GM10847 (cell line): ENCODE data around the gene DYNLT3.

ENCODE experiments used
- POLR2A ChIP-seq: IDR thresholded peaks from 2 replicates; pipeline ENCODE4 v1.6.1; 2011; ENCODE audit not compliant: insufficient read length; ENCODE audit errors: extremely low read depth

Gene DYNLT3

DNA sequence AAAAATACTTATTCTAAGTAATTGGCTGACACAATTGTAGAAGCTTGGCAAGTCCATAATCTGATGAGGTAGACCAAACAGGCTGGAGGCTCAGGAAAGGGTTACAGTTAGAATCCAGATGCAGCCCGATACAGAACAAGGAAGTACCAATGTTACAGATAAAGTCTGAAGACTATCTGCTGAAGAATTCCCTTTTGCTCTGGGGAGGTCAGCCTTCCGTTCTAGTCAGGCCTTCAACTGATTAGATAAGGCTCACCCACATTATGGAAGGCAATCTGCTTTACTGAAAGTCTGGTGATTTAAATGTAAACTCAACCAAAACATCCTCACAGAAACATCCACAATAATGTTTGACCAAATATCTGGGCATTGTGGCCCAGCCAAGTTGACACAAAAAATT, 7.4 kb upstream of the DYNLT3 start:
- TF ChIP-seq POLR2A = no peak

GRCh38 chrX:37854148-37854547, 6.8 kb upstream of the DYNLT3 start:
- TF ChIP-seq POLR2A = no peak

DNA sequence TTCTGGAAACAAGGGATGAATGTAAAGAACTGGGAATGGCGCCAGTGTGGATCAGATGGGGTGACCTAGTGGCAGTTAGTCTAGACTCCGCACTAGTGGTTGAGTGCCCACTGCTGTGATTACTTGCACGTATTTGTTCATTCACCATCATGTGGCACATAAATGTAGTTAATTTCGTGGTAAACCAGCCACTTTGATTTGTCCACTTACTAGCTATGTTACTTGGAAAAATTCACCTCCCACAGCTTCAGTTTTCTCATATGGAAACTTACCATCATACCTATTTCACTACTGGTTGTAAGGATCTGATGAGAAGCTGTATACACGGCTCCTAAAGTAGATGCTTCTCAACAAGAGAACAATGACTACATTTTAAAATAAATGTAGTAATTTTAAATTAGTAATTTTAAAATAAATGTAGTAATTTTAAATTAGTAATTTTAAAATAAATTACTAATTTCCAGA, 394 bp upstream of the DYNLT3 start:
- no peak for TF ChIP-seq POLR2A

- TF ChIP-seq POLR2A = no peak
These were observed 825 bp downstream of the DYNLT3 start for GRCh38 chrX:37846558-37846933.

GRCh38 chrX:37846141-37846540, 1.2 kb downstream of the DYNLT3 start:
- TF ChIP-seq POLR2A = no peak

- no peak for TF ChIP-seq POLR2A
These were observed 2.7 kb downstream of the DYNLT3 start for GRCh38 chrX:37844622-37845021.

GRCh38 chrX:37840931-37841330, 6.4 kb downstream of the DYNLT3 start:
- TF ChIP-seq POLR2A = no peak

DNA sequence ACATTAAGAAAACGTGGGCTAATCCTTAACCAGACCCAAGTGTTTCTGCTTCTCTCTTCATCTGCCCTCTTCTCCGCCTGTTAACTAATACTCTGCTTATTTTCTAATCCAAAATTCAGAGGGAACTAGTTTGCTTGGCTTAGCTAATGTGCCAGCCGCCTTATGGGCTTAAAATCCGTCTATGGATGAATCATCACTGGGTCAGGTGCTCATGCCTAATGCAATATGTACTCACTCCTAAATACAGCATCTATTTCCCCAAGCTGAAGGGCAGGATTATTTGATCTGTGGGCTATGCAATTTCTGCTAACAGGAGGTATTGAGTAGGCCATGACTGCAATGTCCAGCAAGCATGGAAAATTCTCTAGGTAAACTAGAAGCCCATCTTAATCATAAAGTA, 12.4 kb downstream of the DYNLT3 start:
- no peak for TF ChIP-seq POLR2A

DNA sequence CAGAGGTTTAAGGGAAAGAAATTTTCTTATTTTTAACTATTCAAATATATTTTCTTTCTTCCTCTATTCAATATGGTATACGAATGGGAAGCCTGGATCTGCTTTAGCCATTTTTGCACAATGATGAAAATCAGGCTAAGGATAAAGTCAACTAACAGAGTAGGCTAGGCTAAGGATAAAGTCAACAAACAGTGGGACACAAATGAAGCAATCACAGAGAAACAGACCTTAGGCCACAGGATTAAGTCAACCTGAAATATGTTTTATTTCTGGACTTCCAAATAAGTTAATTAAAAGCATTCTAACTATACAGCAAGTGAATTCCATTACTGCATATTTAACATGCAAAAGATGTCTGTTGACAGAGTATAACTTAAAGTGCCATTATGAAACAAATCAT, 17.0 kb downstream of the DYNLT3 start:
- no peak for TF ChIP-seq POLR2A

- TF ChIP-seq POLR2A = no peak
These were observed 17.6 kb downstream of the DYNLT3 start for GRCh38 chrX:37829721-37830120.

DNA sequence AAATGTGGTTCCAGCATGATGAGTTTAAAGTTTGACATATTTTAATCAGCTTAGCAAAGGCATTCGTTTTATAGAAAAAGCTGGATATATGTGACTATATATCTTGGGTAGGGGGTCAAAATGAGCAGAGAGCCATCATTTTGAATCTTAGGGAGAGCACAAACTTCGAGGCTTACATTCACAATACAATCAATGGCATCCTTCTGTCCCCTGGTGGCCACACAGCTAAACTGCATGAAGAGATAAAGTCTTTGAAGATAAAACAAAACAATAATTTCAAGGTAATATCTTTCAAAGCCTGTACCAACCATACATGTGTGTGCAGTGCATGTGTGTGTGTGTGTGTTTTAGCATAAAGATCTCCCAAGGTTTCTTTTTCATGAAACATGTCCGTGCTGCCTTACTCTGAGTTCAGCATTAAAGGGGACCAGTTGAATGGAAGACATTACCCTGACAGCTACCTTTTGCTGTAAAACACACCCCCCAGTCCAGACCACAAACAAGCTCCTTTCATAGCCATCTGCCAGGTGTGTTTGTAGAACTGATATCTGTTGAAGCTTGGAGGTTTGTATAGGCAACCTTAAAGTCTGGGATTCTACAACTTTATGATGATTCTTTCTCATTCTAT, 22.0 kb downstream of the DYNLT3 start:
- TF ChIP-seq POLR2A = no peak

GRCh38 chrX:37824491-37825214, 22.7 kb downstream of the DYNLT3 start:
- no peak for TF ChIP-seq POLR2A

DNA sequence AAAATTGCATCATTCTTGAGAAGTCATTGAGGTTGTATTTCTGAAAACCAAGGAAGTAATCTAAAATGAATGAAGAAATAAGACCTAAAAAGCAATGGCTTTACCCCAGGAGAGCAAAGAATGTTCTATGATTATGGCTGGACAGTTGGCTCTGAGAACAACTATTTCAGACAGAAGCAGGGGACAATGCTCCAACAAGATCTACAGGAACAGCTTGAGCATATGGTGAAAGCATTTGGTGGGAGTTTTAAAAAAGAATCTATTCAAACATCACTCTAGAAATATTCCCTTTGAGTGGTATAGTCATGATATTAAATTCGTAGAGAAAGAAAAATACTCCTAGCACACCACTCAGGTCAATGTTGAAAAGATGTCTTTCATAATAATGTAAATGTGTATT, 26.7 kb downstream of the DYNLT3 start:
- no peak for TF ChIP-seq POLR2A

GRCh38 chrX:37818031-37818430, 29.3 kb downstream of the DYNLT3 start:
- TF ChIP-seq POLR2A = no peak

DNA sequence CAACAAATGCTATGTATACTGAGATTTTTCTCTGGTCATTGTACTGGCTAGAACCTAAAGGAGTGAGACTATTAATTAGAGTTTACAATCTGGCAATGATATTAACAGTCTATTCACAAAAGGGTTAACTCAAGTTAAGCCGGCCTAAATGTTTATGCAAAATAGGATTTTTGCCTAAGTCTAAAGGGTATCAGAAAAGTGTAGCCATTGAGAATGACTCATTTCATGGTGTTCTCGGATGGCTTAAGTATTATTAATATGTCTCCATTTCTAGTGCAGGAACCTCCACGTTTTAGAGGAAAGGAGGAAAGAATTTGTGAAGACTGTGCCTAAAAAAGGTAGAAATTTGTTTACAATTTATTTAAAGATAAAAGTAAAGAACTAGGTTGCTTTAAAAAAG, 29.8 kb downstream of the DYNLT3 start:
- TF ChIP-seq POLR2A = no peak

DNA sequence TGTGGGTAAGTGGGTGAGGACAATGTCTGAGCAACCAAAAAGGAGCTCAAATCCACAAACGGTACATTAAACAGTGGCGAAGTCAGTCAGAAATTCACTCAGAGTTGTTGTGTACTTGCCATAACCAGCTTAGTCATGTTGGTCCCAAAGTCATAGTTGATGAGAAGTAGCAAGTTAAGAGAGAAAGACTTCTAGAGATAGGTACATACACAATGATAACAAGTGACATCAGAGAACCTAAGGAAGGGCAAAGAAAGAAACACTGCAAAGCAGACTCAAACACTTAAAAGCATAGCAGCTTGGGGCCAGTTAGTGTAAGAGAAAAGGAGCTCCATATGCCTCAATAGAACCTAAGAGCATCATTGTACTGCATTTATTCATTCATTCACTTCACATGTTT, 30.2 kb downstream of the DYNLT3 start:
- no peak for TF ChIP-seq POLR2A

GRCh38 chrX:37816766-37817165, 30.6 kb downstream of the DYNLT3 start:
- no peak for TF ChIP-seq POLR2A
